ENCODE data around the gene CFAP157.

The CFAP157 gene

GRCh38 chr9:127762111-127762676 is 55.4 kb downstream of the CFAP157 start:
- DNase-seq (ENCODE audit: low read depth) = no peak

DNA sequence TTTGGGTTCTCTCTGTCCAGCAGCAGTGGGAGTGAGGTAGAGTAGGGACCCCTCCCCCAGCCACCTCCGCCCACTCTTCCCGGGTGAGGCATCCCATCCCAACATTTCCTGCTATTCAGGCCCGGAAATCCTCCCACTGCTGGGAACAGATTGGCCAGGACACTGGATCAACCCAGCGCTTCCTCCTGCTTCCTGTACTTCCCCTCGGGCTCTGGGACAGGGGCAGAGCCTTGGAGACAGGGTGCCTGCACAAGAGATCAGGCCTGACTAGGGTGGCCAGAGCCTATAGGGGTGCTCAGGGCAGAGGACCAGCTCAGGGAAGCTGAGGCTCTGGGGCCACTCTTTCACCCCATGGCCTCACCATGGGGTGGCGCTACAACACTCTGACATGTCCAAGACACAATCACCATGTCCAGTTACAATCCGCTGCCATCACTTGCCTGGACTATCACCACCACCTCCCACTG is 57.2 kb downstream of the CFAP157 start:
- DNase-seq (ENCODE audit: low read depth) = no peak

- DNase-seq (ENCODE audit: low read depth) = no peak
Measured at GRCh38 chr9:127765418-127765817, 58.6 kb downstream of the CFAP157 start.
